OCI-LY1 (cell line): ENCODE data around the gene ZNF467.

Experiments
- CTCF ChIP-seq: fragments of 200-600 bp; sonication (generic), shearing (Covaris generic); IDR thresholded peaks from 2 replicates; pipeline ENCODE4 v1.5.1; 2017; ENCODE audit warnings: mild to moderate bottlenecking, antibody characterized with exemption, low read length, moderate library complexity, mixed read lengths
- EZH2 ChIP-seq: fragments of 200-600 bp; sonication (generic), shearing (Covaris generic); IDR thresholded peaks from 2 replicates; pipeline ENCODE4 v1.8.0; 2017; ENCODE audit warnings: borderline replicate concordance, mixed run types, mild to moderate bottlenecking, antibody characterized with exemption, low read length, moderate library complexity, mixed read lengths

DNA sequence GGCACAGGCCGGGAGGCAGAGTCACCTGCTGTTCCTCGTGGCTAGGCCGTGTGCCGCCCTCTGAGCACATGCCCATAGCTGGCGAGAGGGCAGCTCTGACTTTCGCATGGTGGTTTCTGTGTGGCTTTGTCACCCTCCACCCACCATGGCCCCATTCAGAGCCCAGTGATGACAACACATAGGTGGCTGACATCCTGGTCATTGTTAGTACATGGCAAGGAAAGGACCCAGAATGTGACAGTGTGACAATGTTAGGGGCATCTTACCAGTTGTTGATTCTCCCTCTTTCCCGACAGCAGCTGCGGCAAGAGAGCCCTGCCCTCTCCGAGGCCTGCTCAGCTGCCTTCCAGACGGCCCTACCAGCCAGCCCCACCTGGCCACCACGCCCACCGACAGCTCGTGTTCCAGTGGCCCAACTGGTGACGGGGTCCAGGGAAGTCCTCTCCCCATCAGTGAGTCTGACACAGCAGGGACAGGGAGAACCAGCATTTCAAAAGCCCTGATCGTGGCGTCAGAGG, 52.2 kb downstream of the ZNF467 start:
- TF ChIP-seq CTCF (no peak), EZH2 (no peak)
